ENCODE results near the gene KLK5.

Gene KLK5

DNA sequence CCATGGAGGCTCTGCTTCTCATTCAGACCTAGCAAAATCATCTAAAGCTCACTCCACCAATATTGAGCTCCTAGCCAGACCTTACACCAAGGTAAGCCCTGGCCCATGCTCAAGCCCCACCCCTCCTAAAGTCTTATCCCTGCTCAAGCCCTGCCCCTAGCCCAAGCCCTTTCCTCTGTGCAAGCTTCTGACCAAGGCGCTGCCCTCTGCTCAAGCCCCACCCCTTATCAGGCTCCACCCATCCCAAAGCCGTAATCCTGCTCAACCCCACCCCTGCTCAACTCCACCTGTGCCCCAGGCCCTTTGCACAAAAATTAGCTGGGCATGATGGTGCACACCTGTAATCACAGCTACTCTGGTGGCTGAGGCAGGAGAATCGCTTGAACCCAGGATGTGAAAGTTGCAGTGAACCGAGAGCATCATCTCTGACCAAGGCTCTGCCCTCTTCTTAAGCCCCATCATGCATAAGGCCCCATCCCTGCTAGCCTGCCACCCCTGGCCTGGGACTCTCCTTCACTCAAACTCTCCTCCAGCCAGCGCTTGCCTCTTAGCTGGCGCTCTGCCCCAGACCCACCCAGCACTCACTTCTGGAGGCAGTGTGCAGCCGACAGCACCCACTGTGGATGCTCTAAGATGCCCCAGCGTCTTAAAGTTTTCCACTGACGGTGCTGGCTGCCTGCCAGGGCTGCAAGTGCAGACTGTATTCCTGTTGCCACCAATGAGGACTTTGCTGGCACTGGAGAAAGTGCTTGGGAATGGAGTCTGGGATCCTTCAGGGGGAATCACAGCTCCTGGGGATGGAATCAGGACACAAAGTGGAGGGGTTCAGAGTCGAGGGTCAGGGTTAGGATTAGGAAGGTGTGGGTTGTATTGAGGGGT lies 58.1 kb downstream of the KLK5 start:
- DNase-seq (ENCODE audit: extremely low read depth in 1 of 2, low read depth in 1 of 2), result no peak

Data from activated CD8-positive, alpha-beta memory T cell treated with anti-CD3 and anti-CD28 coated beads for 1 hour (primary cell).